ENCODE results near the gene ST6GALNAC3.
"Not testable (repeated sequence)": the region's sequence is repeated elsewhere in the genome, so short reads cannot be mapped to it uniquely, and the experiment has no call there.

ST6GALNAC3 gene

GRCh38 chr1:76595024-76595423 is 520.5 kb downstream of the ST6GALNAC3 start:
- DNase-seq: no peak

GRCh38 chr1:76601465-76601864 is 526.9 kb downstream of the ST6GALNAC3 start:
- no peak for DNase-seq

GRCh38 chr1:76607717-76608116 is 533.2 kb downstream of the ST6GALNAC3 start:
- DNase-seq: no peak

GRCh38 chr1:76611770-76612445 is 537.4 kb downstream of the ST6GALNAC3 start:
- no peak for DNase-seq

GRCh38 chr1:76613886-76614285 is 539.3 kb downstream of the ST6GALNAC3 start:
- DNase-seq: peak; percentile 68 to 93

GRCh38 chr1:76615253-76616035 is 540.9 kb downstream of the ST6GALNAC3 start:
- DNase-seq: no peak

- DNase-seq: no peak
Measured at GRCh38 chr1:76620371-76620770, 545.8 kb downstream of the ST6GALNAC3 start.

GRCh38 chr1:76622774-76623528 is 548.4 kb downstream of the ST6GALNAC3 start:
- no peak for DNase-seq

GRCh38 chr1:76625886-76626678 is 551.5 kb downstream of the ST6GALNAC3 start:
- DNase-seq: peak in 1 of 2 experiments; percentile 54

- DNase-seq: no peak
Measured at GRCh38 chr1:76627498-76627897, 553.0 kb downstream of the ST6GALNAC3 start.

- no peak for DNase-seq
Measured at GRCh38 chr1:76627901-76628300, 553.4 kb downstream of the ST6GALNAC3 start.

- no peak for DNase-seq
Measured at GRCh38 chr1:76632136-76632535, 557.6 kb downstream of the ST6GALNAC3 start.

GRCh38 chr1:76635784-76636183 is 561.2 kb downstream of the ST6GALNAC3 start:
- no peak for DNase-seq

- DNase-seq: no peak
Measured at GRCh38 chr1:76639181-76639580, 564.6 kb downstream of the ST6GALNAC3 start.

GRCh38 chr1:76640092-76640491 is 565.5 kb downstream of the ST6GALNAC3 start:
- DNase-seq: no peak

- no peak for DNase-seq
Measured at GRCh38 chr1:76640723-76641122, 566.2 kb downstream of the ST6GALNAC3 start.

- no peak for DNase-seq
Measured at GRCh38 chr1:76644139-76644538, 569.6 kb downstream of the ST6GALNAC3 start.

- not testable (repeated sequence) for DNase-seq
Measured at GRCh38 chr1:76652860-76653259, 578.3 kb downstream of the ST6GALNAC3 start.

- no peak for DNase-seq
Measured at GRCh38 chr1:76657623-76658022, 583.1 kb downstream of the ST6GALNAC3 start.

GRCh38 chr1:76659171-76659940 is 584.8 kb downstream of the ST6GALNAC3 start:
- DNase-seq: peak in 1 of 2 experiments; percentile 14

GRCh38 chr1:76661531-76661930 is 587.0 kb downstream of the ST6GALNAC3 start:
- no peak for DNase-seq

GRCh38 chr1:76666499-76666898 is 592.0 kb downstream of the ST6GALNAC3 start:
- DNase-seq: peak; percentile 28 to 73

All from NCI-H446 (cell line).